Measurements from ENCODE around the gene DUOX1. TPM values are rescaled to one million over a fixed set of nuclear protein-coding genes. Genes with fewer than 3 reads are reported as not detected.
A peak's percentile ranks its signal among the peaks of the same experiment; 100 is the strongest.

Gene DUOX1
- total and polyA plus RNA-seq, 9 of the 15 experiments (the other 6 are each of a cell fraction or from before 2014, with no cell fraction given): 0.01 to 0.22 (median 0.01) TPM; not detected in 6

DNA sequence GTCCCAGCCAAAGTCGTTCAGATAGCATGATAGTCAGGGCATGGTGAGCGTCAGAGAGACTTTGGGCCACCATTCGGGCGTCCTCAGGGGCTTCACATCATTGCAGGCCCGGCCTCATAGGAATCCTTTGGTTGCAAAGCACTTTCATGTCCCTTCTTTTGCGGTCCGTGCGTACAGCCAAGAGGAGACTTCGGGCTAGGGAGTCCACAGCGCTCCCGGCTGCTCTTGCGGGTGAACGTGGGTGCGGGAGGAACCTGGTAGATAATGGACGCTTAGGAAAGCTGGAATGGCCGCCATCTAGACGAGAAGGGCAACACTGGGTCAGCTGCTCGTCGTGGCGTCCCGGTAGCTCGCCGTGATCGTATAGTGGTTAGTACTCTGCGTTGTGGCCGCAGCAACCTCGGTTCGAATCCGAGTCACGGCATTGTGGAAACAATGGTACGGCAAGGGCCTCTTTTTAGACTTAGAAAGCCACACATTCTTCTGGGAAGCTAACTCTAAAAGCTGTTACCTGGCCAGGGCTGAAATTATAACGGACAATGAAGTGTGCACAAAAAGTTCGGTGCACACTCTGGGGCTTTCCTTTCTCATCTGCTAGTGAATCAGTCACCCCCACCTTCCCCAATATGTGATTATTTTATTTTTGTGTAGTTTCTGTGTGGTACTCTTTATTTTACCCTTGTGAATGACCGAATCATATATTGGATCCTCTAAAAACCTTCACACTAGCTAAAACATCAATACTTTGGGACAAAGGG lies 71.2 kb downstream of the DUOX1 start (continued):
- TF ChIP-seq, protein P1, sequence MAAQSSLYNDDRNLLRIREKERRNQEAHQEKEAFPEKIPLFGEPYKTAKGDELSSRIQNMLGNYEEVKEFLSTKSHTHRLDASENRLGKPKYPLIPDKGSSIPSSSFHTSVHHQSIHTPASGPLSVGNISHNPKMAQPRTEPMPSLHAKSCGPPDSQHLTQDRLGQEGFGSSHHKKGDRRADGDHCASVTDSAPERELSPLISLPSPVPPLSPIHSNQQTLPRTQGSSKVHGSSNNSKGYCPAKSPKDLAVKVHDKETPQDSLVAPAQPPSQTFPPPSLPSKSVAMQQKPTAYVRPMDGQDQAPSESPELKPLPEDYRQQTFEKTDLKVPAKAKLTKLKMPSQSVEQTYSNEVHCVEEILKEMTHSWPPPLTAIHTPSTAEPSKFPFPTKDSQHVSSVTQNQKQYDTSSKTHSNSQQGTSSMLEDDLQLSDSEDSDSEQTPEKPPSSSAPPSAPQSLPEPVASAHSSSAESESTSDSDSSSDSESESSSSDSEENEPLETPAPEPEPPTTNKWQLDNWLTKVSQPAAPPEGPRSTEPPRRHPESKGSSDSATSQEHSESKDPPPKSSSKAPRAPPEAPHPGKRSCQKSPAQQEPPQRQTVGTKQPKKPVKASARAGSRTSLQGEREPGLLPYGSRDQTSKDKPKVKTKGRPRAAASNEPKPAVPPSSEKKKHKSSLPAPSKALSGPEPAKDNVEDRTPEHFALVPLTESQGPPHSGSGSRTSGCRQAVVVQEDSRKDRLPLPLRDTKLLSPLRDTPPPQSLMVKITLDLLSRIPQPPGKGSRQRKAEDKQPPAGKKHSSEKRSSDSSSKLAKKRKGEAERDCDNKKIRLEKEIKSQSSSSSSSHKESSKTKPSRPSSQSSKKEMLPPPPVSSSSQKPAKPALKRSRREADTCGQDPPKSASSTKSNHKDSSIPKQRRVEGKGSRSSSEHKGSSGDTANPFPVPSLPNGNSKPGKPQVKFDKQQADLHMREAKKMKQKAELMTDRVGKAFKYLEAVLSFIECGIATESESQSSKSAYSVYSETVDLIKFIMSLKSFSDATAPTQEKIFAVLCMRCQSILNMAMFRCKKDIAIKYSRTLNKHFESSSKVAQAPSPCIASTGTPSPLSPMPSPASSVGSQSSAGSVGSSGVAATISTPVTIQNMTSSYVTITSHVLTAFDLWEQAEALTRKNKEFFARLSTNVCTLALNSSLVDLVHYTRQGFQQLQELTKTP (IDR thresholded peaks at IDR 0.05; ENCODE audit: low read depth in 1 of 2, partially characterized antibody in 2 of 2): no peak
- TF ChIP-seq SAP30 (IDR thresholded peaks at IDR 0.05; ENCODE audit: borderline replicate concordance, insufficient read depth, low read depth, low read length, poor library complexity, severe bottlenecking) (no peak), PPARD (CRISPR knock-in tag; IDR thresholded peaks at IDR 0.05) (no peak), MED1 (CRISPR knock-in tag; IDR thresholded peaks at IDR 0.05; ENCODE audit: borderline replicate concordance) (no peak), ZNF41 (CRISPR knock-in tag; conservative IDR thresholded peaks at IDR 0.05) (no peak), SLC30A9 (CRISPR knock-in tag; IDR thresholded peaks at IDR 0.05) (no peak)
- TF ChIP-seq, protein P2, sequence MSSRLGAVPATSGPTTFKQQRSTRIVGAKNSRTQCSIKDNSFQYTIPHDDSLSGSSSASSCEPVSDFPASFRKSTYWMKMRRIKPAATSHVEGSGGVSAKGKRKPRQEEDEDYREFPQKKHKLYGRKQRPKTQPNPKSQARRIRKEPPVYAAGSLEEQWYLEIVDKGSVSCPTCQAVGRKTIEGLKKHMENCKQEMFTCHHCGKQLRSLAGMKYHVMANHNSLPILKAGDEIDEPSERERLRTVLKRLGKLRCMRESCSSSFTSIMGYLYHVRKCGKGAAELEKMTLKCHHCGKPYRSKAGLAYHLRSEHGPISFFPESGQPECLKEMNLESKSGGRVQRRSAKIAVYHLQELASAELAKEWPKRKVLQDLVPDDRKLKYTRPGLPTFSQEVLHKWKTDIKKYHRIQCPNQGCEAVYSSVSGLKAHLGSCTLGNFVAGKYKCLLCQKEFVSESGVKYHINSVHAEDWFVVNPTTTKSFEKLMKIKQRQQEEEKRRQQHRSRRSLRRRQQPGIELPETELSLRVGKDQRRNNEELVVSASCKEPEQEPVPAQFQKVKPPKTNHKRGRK (tag; IDR thresholded peaks at IDR 0.05): no peak
- TF ChIP-seq, protein P3, sequence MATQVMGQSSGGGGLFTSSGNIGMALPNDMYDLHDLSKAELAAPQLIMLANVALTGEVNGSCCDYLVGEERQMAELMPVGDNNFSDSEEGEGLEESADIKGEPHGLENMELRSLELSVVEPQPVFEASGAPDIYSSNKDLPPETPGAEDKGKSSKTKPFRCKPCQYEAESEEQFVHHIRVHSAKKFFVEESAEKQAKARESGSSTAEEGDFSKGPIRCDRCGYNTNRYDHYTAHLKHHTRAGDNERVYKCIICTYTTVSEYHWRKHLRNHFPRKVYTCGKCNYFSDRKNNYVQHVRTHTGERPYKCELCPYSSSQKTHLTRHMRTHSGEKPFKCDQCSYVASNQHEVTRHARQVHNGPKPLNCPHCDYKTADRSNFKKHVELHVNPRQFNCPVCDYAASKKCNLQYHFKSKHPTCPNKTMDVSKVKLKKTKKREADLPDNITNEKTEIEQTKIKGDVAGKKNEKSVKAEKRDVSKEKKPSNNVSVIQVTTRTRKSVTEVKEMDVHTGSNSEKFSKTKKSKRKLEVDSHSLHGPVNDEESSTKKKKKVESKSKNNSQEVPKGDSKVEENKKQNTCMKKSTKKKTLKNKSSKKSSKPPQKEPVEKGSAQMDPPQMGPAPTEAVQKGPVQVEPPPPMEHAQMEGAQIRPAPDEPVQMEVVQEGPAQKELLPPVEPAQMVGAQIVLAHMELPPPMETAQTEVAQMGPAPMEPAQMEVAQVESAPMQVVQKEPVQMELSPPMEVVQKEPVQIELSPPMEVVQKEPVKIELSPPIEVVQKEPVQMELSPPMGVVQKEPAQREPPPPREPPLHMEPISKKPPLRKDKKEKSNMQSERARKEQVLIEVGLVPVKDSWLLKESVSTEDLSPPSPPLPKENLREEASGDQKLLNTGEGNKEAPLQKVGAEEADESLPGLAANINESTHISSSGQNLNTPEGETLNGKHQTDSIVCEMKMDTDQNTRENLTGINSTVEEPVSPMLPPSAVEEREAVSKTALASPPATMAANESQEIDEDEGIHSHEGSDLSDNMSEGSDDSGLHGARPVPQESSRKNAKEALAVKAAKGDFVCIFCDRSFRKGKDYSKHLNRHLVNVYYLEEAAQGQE (IDR thresholded peaks at IDR 0.05; ENCODE audit: borderline replicate concordance): no peak
- TF ChIP-seq, protein P3 (CRISPR knock-in tag; IDR thresholded peaks at IDR 0.05; ENCODE audit: low read depth): no peak
- TF ChIP-seq, protein P4, sequence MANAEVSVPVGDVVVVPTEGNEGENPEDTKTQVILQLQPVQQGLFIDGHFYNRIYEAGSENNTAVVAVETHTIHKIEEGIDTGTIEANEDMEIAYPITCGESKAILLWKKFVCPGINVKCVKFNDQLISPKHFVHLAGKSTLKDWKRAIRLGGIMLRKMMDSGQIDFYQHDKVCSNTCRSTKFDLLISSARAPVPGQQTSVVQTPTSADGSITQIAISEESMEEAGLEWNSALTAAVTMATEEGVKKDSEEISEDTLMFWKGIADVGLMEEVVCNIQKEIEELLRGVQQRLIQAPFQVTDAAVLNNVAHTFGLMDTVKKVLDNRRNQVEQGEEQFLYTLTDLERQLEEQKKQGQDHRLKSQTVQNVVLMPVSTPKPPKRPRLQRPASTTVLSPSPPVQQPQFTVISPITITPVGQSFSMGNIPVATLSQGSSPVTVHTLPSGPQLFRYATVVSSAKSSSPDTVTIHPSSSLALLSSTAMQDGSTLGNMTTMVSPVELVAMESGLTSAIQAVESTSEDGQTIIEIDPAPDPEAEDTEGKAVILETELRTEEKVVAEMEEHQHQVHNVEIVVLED (CRISPR knock-in tag; IDR thresholded peaks at IDR 0.05): peak; percentile 52; the same call in 1 of the 2 replicates
